NCI-H2029 treated with DMSO at 0.1 percent for 48 hours (cell line): ENCODE results near the gene CPA4.

ENCODE experiments used
- DNase-seq: peaks from one replicate; lab custom pipeline; 2025; lab: John Stamatoyannopoulos, UW

The CPA4 gene

DNA sequence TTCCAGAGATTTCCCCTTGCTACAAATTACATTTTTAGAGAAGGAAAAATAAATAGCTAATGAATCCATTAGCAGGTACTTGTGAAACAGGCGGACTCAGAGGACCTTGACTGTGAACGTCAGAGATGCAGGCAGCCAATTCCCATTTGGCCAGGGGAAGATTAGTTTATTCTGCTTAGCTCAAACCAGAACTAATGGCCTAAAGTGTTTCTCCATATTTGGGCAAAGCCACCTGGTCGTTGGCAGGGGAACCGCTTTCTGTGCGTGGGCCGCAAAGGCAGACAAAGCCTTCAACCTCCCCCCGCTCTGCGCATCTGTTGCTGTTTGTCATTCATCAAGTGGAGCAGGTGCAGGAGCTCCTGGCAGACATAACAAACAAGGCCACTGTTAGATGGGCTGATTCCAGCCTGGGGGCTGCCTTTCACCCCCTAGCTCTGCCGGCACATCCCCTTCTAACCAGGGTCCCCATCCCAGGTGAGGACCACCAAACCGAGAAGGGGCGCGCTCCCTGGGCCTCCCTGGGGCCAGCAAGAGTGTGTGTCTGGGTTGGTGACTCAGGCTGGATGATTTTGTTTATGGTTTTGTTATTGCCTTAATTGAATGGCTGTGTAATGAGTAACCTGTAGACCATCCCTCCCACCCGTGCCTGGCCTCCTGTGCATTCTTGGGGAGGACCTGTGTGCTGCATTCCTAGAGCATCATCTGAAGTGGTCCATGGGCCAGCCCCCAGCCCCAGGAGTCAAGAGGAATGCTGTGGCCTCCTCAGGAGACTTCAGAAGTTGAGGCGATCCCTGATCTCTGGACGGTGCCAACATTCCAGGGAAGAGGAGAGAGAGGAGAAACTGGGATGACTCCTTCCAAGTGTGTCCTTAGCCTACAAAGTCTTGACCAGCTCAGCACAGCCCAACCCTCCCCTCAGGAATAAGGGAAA lies 72.8 kb downstream of the CPA4 start:
- peak; percentile 97 for DNase-seq

DNA sequence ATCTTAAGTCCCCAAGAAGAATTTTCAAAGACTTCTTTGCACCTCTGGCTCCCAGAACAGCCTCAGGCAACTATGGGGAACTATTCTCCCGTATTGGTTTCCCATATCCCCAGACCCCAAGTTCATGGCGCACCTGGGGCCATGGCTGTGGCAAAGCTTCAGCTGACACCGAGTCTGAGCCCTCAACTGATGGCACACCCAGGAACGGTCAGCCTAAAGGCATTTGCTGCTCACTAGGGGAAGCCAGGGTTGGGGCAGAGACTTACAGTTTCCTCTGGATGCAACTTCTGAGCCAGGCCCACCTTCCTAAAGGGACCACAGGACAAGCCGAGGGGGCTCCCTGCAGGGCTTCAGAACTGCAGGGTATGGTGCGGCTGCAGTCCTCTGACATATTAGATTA lies 73.6 kb downstream of the CPA4 start:
- DNase-seq: no peak

DNA sequence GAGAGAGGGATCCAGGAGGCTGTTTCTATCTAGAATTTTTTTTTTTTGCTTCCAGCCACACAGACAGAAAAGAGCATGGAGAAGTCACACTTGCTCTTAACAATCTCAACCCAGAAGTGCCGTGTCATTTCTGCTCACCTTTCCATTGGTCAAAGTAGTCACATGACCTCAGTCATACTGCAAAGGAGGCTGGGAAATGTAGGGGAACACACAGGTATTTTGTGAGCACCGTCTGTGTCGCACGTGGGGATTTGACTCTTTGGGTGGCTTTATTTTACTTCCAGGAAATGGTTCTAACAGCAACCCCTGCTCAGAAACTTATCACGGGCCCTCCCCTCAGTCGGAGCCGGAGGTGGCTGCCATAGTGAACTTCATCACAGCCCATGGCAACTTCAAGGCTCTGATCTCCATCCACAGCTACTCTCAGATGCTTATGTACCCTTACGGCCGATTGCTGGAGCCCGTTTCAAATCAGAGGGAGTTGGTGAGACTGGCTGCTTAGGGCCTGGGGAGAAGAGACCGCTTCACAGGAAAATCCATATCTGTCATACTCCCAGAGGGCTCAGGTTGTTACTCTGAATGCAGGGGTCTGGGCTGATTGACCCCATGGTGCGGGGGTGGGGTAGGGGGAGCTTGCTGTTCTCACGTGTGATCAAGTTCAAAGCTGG lies 74.3 kb downstream of the CPA4 start:
- no peak for DNase-seq

DNA sequence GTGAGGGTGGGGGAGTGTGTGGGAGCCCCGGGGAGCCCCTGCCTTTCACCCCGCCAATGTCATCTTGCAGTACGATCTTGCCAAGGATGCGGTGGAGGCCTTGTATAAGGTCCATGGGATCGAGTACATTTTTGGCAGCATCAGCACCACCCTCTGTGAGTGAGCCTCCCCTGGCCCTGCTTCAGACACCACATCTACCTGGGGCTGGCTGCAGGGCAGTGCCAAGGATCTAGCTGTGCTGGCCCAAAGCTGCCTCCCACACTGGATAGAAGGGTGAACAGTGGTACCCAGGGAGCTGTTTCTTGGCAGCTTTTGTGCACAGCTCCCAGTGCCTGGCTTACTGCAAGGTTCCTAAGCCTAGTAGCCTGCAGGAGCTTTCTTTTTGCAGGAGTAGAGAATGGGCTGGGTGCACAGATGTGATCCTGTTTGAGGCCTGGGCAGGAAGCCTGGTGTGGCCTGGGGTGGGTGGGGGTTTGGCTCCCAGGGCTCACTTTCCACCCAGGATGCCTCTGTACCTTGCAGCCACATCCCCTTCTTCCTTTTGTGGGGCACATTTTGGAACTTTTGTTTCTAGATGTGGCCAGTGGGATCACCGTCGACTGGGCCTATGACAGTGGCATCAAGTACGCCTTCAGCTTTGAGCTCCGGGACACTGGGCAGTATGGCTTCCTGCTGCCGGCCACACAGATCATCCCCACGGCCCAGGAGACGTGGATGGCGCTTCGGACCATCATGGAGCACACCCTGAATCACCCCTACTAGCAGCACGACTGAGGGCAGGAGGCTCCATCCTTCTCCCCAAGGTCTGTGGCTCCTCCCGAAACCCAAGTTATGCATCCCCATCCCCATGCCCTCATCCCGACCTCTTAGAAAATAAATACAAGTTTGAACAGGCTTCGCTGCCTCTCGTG lies 75.1 kb downstream of the CPA4 start:
- no peak for DNase-seq

DNA sequence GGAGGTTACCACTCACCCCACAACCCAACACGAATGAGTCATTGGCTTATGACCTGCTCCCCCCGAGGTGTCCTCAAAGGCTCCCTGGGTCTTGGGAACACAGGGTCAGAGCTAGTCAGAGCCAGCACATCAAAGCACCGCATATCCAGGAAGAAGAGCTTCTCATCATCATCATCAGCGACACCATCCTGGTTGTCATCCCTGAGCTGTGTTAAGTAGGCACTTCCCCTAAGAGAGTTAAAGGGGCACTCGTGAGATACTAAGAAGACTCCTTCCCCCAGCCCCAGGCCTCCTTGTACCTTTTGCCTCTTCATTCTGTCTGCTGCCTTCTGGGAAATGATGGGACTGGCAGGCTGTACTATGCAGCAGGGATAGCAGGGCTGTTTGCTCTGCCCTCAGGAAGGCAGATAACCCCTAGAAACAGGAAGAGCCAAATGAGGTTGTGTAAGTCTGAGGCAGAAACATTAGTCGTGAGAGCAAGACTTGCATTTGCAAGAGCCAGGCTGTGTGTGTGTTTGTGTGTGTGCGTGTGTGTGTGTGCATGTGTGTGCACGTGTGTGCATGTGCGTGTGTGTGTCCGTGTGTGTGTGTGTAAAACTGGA lies 76.2 kb downstream of the CPA4 start:
- DNase-seq: no peak

DNA sequence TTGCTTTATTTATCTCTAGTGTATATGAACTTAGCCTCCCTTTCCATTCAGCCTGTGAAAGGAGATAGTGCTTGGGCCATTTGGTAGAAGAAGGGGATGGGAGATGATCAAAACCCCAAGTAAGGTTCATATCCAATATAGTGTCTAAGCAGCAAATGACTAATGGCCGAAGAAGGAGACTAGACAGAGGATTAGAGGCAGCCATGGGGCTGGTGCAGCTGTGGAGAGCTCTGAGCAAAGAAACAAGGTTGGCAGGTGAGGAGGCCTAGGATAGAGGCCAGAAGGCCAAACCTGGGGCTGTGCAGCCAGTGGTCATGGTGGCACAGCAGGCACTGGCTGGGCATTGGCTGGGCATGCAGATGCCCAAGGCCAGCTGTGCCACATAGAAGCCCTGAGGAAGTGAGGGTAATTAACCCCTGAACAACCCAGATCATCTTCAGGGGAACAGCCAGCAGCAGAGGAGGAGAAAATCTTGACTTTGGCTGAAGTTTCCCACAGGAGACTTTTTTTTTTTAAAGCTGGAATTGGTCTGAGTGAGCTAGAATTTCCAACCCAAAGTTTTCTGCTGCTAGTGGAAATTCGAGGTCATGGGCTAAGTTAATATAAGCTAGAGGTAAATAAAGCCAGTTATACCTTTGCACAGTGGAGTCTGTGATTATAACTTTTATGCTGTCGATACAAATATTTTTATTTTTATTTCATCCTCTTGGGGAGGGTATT lies 77.0 kb downstream of the CPA4 start:
- no peak for DNase-seq

DNA sequence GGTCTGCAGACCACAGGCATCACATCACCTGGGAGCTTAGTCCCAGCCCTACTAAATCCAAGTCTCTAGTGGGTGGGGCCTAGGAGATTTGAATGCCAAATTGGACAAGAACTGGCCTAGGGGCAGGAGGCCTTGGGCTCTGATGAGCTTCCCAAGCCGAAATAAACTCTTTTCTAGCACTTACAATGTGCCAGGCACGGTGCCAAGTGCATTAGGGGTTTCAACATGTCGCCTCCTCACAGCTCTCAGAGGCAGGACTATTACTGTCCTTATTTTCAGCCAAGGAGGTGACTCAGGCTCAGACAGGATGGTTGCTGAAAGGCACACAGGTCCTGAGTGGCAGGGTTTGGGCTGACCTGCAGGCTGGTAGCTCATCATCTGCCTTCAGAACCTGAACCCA lies 78.1 kb downstream of the CPA4 start:
- no peak for DNase-seq

DNA sequence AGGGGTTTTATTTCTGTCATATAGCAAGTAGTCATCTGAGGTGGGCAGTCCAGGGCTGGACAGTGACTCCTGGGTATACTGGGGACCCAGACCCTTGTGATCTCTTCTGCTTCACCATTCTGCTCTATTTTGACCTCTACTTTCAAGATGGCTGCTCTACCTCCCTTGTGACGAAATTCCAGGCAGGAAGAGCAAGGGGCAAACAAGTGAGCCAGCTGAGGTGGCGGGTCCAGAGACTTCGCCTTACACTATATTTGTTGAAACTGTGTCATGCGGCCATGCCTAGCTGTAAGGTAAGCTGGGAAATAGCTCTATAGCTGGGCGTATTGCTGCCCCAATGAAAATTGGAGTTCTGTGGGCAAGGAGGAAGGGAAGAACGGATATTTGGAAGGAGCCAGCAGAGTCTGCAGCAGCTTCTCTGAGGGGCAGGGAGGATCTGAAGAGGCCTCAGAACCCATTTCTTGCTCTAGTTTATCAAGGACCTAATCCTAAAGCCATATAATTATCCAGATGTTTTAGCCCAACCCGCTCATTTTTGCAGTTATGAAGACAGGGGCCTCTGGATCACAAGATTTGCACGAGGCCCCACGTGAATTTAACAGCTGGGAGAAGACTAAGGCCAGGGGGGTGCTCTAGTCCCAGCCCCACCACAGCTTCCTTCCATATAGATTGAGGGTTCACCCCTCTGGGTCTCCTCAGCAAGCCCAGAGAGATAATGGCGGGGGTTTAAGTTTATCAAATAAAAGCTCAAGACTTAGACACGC lies 79.6 kb downstream of the CPA4 start:
- DNase-seq: no peak
